GM10248 (cell line): Measurements from ENCODE around the gene CDH23.

Experiments used
- CTCF ChIA-PET: fragments of 300-600 bp; sonication (Branson Sonifier 250); formaldehyde crosslinking; extraction: SDS; loops from one replicate; lab custom pipeline; 2021; ENCODE audit warnings: antibody characterized with exemption; lab: Yijun Ruan, JAX
- POLR2A ChIA-PET: fragments of 350-650 bp; sonication (Branson Sonifier 250); formaldehyde crosslinking; extraction: SDS; loops from one replicate; lab custom pipeline; 2020; ENCODE audit warnings: antibody characterized with exemption; lab: Yijun Ruan, JAX
- DNase-seq: peaks from one replicate; pipeline ENCODE4 v3.0.0; 2012; ENCODE audit errors: extremely low spot score
- TF ChIP-seq, protein P1 (sequence below): IDR thresholded peaks from 2 replicates; pipeline ENCODE4 v1.5.1; 2012; ENCODE audit warnings: mild to moderate bottlenecking, low read depth; ENCODE audit errors: extremely low read depth, missing control alignments, control extremely low read depth

Gene CDH23

DNA sequence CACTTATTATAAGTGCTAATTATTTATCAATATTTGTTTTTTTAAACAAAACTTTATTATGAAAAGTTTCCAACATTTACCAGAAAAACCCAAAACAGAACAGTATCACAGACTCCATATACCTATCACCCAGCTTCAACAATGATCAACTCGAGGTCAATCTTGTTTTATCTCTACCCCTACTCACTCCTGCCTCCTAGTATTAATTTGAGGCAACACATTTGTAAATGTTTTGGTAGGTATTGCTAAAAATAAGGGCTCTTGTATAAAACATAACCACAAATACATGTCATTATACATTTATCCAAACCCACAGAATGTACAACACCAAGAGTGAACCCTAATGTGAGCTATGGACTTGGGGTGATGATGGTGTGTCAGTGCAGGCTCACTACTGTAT lies 15.9 kb upstream of the CDH23 start:
- CTCF ChIA-PET, result interaction anchor here (0.9 to 5.8 kb wide), 8 partner anchors 11 to 328 kb away, joined by 3 to 61 read pairs (median 4); no protein-coding TSS in a partner anchor
- POLR2A ChIA-PET, result no interaction called here
- no peak for DNase-seq
- TF ChIP-seq, protein P1, sequence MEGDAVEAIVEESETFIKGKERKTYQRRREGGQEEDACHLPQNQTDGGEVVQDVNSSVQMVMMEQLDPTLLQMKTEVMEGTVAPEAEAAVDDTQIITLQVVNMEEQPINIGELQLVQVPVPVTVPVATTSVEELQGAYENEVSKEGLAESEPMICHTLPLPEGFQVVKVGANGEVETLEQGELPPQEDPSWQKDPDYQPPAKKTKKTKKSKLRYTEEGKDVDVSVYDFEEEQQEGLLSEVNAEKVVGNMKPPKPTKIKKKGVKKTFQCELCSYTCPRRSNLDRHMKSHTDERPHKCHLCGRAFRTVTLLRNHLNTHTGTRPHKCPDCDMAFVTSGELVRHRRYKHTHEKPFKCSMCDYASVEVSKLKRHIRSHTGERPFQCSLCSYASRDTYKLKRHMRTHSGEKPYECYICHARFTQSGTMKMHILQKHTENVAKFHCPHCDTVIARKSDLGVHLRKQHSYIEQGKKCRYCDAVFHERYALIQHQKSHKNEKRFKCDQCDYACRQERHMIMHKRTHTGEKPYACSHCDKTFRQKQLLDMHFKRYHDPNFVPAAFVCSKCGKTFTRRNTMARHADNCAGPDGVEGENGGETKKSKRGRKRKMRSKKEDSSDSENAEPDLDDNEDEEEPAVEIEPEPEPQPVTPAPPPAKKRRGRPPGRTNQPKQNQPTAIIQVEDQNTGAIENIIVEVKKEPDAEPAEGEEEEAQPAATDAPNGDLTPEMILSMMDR, result no peak

DNA sequence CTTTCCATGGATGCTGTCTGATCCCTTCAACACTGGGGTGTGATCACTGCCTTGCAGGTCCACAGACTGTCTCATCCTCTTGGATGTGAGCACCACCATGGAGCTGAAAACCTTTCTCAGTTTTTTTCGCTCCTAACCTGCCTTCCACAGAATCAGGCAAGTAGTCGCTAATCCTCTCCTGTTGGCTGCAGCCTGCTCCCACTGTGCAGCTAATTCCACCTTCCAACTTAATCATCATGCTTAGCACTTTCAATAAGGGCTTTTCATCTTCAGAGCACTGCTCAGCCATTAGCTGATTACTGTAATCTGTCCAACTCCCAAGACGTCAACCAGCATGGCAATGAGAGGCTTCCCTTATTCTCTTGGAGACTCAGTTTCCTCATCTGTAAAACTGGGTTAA lies 15.1 kb upstream of the CDH23 start:
- CTCF ChIA-PET, result interaction anchor here (0.7 to 5.8 kb wide), 11 partner anchors 8 to 327 kb away, joined by 3 to 61 read pairs (median 4); partner anchors contain the start of gene SLC29A3
- TF ChIP-seq, protein P1, result no peak
- POLR2A ChIA-PET, result no interaction called here
- DNase-seq, result no peak

DNA sequence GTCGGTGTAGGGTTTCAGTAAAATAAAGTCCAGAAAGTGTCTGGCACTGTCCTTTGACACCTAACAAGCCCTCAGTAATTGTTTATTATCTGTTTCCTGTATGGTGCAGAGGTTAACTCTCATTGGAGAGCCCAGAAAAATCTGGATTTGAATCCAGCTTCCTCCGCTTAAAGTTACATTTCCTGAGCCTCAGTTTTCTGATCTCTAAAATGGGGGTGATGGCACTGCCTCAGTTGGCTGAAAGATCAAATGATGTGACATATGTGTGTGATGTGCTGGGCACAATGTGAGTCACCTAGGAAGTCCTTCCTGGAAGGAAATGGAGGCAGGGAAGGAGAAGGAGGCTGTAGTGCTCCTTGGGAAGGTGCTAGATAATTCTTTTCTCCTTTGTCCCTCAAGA lies 14.7 kb upstream of the CDH23 start:
- TF ChIP-seq, protein P1, result no peak
- no peak for DNase-seq
- ChIA-PET POLR2A (no interaction called here), CTCF (interaction anchor here (0.7 to 5.8 kb wide), 11 partner anchors 9 to 326 kb away, joined by 3 to 61 read pairs (median 4); partner anchors contain the start of gene SLC29A3)

DNA sequence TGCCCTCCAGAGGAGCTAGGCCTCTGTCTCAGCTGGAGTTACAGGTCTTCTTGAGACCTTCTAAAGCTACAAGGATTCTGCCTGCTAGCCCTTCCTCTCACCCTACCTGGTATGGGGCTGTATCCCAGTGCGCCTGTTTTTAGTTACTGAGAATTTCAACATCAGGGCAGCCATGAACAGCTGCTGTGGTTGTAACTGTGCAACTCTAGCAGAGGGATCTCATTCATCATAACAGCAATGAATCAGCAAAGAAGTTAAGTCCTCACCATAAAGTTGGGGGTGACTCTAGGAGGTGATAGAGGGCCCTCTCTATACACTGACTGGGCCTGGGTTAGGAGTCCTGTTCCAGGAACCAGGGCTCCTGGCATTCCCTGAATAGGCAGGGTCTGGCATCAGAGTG lies 14.0 kb upstream of the CDH23 start:
- ChIA-PET CTCF (interaction anchor here (1.1 to 5.8 kb wide), 5 partner anchors 11 to 433 kb away, joined by 3 to 61 read pairs (median 32); no protein-coding TSS in a partner anchor), POLR2A (no interaction called here)
- TF ChIP-seq, protein P1, result no peak
- DNase-seq, result no peak

DNA sequence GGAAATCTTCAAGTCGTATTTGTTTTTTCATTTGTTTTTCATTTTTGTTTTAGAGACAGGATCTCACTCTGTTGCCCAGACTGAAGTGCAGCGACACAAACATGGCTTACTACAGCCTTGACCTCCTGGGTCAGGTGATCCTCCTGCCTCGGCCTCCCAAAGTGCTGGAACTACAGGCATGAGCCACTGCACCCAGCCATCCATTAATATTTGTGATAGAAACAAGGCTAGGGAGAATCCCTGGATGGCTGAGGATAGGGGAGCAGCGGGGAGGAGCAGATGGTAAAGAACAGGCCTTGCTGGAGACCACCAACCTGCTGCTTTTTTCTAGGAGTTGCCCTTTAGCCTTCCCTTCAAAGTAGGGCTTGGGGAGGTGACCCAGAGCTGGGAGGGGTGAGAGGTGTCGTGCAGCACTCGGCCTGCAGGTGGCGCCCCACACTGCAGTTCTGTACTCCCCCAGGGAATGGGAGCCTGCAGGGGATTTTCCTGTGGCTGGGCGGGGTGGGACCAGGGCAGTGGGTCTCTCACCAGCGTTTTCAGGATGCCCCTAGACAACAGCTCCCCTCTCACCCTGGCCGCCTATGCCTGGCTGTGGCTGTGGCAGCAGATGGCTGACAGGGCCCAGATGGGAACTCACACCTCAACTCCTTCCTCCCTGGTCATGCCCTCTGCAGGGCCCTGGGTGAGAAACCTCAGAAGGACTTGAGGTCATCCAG lies 12.6 kb upstream of the CDH23 start:
- TF ChIP-seq, protein P1, result peak; percentile 98
- DNase-seq, result peak; percentile 79

DNA sequence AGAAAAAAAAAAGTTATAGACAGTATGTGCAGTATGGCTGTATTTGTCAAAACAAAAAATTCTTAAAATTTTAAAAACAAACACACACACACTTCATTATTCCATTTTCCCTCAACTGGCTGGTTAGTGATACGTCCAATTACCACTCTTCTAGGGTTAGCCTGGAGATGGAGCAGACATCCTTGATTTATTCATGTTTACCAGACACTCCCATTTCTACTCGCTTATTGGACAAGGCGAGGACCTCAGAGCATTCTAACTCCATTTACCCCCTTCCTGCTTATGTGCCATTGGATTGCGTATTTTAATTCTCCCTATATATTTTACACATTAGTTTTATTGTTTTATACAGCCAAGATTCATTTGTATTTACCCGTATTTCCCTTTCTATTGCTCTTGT lies 8.5 kb upstream of the CDH23 start:
- CTCF ChIA-PET, result interaction anchor here (1.4 to 3.2 kb wide), 2 partner anchors 15 to 181 kb away, joined by 4 to 16 read pairs; no protein-coding TSS in a partner anchor
- POLR2A ChIA-PET, result no interaction called here
- no peak for DNase-seq
- TF ChIP-seq, protein P1, result no peak

More for the DNA sequence above, 12.6 kb upstream of the CDH23 start:
- ChIA-PET CTCF (interaction anchor here (0.6 to 5.8 kb wide), 37 partner anchors 8 to 665 kb away, joined by 3 to 61 read pairs (median 5); partner anchors contain the start of genes CDH23 and SLC29A3), POLR2A (no interaction called here)
